ENCODE measurements around the gene LILRA5.

DNA sequence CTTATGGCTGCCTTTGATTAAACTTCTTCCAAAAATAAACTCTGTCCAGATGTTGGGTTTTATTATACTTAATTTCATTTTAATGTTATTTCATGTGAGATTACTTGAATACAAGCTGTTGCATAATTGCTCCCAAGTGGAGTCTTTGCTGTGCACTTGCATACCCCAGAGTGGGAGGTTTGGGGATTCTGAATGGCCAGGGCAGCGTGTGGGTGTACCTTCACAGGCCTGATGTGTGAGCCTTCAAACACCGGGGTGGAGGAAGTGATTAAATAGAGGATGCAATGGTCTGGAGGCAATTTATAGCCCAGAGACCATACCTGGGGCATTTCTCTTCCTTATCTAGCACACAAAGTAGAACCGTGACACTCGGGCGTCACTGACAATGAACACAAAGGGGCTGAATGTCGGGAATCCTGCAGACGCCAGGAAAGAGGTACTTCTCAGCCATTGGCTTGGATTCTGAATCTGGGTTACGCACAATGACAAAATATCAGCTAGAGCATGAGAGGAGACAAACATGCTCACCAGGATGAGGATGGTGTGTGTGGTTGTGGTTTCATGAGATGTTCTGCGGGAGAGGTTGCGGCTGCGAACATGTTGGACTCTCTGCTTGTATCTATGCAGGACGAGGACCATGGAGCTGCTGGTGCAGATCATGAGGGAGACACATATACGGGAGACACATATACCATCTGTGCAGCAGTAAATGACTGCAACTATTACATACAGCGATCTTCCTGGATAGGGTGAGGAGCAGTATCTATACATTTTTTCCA lies 7.1 kb upstream of the LILRA5 start:
- TF ChIP-seq, protein P1, sequence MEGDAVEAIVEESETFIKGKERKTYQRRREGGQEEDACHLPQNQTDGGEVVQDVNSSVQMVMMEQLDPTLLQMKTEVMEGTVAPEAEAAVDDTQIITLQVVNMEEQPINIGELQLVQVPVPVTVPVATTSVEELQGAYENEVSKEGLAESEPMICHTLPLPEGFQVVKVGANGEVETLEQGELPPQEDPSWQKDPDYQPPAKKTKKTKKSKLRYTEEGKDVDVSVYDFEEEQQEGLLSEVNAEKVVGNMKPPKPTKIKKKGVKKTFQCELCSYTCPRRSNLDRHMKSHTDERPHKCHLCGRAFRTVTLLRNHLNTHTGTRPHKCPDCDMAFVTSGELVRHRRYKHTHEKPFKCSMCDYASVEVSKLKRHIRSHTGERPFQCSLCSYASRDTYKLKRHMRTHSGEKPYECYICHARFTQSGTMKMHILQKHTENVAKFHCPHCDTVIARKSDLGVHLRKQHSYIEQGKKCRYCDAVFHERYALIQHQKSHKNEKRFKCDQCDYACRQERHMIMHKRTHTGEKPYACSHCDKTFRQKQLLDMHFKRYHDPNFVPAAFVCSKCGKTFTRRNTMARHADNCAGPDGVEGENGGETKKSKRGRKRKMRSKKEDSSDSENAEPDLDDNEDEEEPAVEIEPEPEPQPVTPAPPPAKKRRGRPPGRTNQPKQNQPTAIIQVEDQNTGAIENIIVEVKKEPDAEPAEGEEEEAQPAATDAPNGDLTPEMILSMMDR (IDR thresholded peaks at IDR 0.05) = no peak
- TF ChIP-seq POLR2AphosphoS5 (IDR thresholded peaks at IDR 0.05) (no peak), POLR2A (IDR thresholded peaks at IDR 0.05) (no peak)
